ENCODE results near the gene COG5. TPM values are rescaled to one million over a fixed set of nuclear protein-coding genes. Genes with fewer than 3 reads are reported as not detected.

COG5 gene
- total and polyA plus RNA-seq, 11 donors, result 9.4 to 61.6 (median 42.1) TPM

DNA sequence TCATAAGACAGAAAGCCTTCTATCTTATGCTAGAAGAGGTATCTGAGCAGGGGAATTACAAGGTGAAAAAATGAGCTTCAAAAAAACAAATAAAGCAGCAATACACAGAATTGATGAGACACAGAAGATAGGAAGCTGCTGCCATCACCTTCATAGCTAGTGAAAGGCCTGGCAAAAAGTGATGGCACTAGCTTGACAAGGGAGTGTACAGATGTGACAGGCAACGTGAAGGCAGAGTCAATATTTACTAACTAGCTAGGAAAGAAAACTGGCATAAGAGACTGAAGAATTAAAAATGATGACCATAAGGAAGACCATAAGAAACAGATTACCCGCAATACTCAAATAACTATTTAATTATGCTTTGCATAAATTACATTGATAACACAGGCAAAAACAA lies 84.4 kb downstream of the COG5 start:
- ATAC-seq, result peak in 3 of 4 donors; percentile 52 to 66 (median 57)
- TF ChIP-seq POLR2A (IDR thresholded peaks at IDR 0.05), result no peak
- TF ChIP-seq, protein P1, sequence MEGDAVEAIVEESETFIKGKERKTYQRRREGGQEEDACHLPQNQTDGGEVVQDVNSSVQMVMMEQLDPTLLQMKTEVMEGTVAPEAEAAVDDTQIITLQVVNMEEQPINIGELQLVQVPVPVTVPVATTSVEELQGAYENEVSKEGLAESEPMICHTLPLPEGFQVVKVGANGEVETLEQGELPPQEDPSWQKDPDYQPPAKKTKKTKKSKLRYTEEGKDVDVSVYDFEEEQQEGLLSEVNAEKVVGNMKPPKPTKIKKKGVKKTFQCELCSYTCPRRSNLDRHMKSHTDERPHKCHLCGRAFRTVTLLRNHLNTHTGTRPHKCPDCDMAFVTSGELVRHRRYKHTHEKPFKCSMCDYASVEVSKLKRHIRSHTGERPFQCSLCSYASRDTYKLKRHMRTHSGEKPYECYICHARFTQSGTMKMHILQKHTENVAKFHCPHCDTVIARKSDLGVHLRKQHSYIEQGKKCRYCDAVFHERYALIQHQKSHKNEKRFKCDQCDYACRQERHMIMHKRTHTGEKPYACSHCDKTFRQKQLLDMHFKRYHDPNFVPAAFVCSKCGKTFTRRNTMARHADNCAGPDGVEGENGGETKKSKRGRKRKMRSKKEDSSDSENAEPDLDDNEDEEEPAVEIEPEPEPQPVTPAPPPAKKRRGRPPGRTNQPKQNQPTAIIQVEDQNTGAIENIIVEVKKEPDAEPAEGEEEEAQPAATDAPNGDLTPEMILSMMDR (IDR thresholded peaks at IDR 0.05), result no peak
- 58 to 68% (median 64%) methylated on average over 2 of the region's 2 CpGs for WGBS, 4 donors
- Histone ChIP-seq H3K36me3 (no peaks in the 10 kb centered on the region), H3K27ac (peak overlapping the region; percentile 49 to 84 (median 74)), H3K4me3 (peak overlapping the region in 8 of 12 donors; percentile 0 to 52 (median 43)), H3K4me1 (peaks cover 0 to 12% (median 0%) of the 10 kb centered on the region in 12 donors), H3K27me3 (no peaks in the 10 kb centered on the region), H3K9me3 (no peaks in the 10 kb centered on the region)
- no peak for DNase-seq
- intact Hi-C loops (cut with DNase I), result loop anchor here in 3 of 10 donors (5.0 to 10.0 kb wide), 4 partner anchors 83 to 195 kb away; partner anchors contain the start of genes BCAP29 (in 1 of the 3), COG5 (in 1 of the 3) and DUS4L (in 1 of the 3)

DNA sequence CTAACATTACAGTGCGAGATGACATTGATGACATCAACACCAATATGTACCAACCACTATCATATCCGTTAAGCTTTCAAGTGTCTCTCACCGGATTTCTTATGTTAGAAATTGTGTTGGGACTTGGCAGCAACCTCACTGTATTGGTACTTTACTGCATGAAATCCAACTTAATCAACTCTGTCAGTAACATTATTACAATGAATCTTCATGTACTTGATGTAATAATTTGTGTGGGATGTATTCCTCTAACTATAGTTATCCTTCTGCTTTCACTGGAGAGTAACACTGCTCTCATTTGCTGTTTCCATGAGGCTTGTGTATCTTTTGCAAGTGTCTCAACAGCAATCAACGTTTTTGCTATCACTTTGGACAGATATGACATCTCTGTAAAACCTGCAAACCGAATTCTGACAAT lies 89.6 kb downstream of the COG5 start:
- Histone ChIP-seq H3K9me3 (no peaks in the 10 kb centered on the region), H3K27me3 (no peaks in the 10 kb centered on the region), H3K4me1 (peaks cover 0 to 20% (median 0%) of the 10 kb centered on the region in 12 donors), H3K36me3 (no peaks in the 10 kb centered on the region), H3K27ac (peak overlapping the region; percentile 42 to 84 (median 74)), H3K4me3 (peak overlapping the region in 11 of 12 donors; percentile 13 to 56 (median 42))
- TF ChIP-seq POLR2A (IDR thresholded peaks at IDR 0.05), result no peak
- TF ChIP-seq, protein P1 (IDR thresholded peaks at IDR 0.05), result no peak
- DNase-seq, result no peak
- WGBS, 4 donors, result 47 to 55% (median 51%) methylated on average over 5 of the region's 5 CpGs
- intact Hi-C loops (cut with DNase I), result loop anchor here in 4 of 10 donors (5.0 to 10.0 kb wide), 5 partner anchors 88 to 272 kb away; partner anchors contain the start of genes COG5 (in 1 of the 4) and DUS4L (in 1 of the 4)
- peak; percentile 57 to 78 (median 62) for ATAC-seq

DNA sequence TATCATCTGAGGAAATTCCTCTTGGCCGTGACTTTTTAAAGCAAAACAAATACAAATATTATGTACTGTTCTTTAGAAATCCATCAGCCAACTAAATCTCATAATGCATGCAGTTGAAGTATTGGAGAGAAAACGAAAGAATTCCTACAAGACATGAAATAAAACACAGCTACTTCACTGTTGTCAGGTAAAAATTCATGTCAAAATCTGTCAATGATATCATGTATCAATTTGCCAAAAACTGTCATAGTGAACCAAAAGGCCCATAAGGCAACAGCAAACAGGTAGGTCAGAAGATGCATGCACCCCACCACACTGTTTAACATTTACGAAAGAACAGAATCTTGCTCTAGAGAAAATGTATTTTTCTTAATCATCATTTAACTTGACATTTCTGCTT lies 91.6 kb downstream of the COG5 start:
- H3K4me3 ChIP-seq, result peak overlapping the region in 10 of 12 donors; percentile 23 to 56 (median 44)
- no peak for ATAC-seq
- TF ChIP-seq, protein P1 (IDR thresholded peaks at IDR 0.05), result no peak
- no peak for TF ChIP-seq POLR2A (IDR thresholded peaks at IDR 0.05)
- H3K27ac ChIP-seq, result peak overlapping the region in 11 of 12 donors; percentile 29 to 84 (median 75)
- WGBS, 4 donors, result 29 to 42% (median 39%) methylated on average over 3 of the region's 3 CpGs
- H3K4me1 ChIP-seq, result peaks cover 0 to 22% (median 0%) of the 10 kb centered on the region in 12 donors
- H3K27me3 ChIP-seq, result no peaks in the 10 kb centered on the region
- H3K9me3 ChIP-seq, result no peaks in the 10 kb centered on the region
- intact Hi-C loops (cut with DNase I), result loop anchor here in 4 of 10 donors (5.0 to 10.0 kb wide), 5 partner anchors 90 to 270 kb away; partner anchors contain the start of genes COG5 (in 1 of the 4) and DUS4L (in 1 of the 4)
- no peak for DNase-seq
- no peaks in the 10 kb centered on the region for H3K36me3 ChIP-seq

DNA sequence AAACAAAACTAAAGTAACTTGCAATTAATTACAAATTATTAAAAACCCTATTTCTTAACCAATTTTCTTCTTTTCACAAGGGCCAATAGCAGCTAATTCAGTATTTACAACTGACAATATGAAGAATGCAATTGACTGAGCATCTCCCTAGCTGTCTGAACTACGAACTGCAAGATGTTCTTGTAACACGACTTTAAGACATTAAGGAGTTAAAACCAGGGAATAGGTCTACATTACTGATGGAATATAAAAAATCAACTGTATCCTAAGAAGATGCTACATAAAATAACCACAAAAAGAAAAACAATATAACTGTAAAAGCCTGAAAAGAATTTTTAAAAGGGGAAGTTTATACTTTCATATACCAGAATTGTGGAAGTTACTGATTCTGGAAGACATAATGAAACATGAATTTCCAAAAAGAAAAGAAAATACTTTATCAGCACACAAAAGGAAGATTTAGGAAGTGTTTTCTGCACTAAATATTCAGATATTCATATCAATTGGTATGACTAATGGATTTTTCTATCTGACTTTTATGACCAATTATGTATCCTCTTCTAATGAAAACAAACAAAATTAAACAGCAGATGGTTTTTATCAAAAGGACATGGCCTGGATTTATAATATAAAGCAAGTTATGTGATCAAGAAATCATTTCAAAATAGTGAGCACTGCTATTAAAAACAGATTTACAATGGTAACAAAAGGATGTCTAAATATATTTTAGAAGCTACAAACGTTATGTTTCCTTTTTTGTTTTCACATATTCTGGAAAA lies 92.2 kb downstream of the COG5 start:
- H3K4me1 ChIP-seq, result peaks cover 0 to 18% (median 0%) of the 10 kb centered on the region in 12 donors
- 27 to 32% (median 28%) methylated on average over 3 of the region's 3 CpGs for WGBS, 4 donors
- DNase-seq (no peak), ATAC-seq (peak; percentile 35 to 62 (median 48))
- H3K27ac ChIP-seq, result peak overlapping the region; percentile 12 to 84 (median 74)
- intact Hi-C loops (cut with DNase I), result loop anchor here in 5 of 10 donors (2.0 to 10.0 kb wide), 6 partner anchors 91 to 269 kb away; partner anchors contain the start of genes COG5 (in 1 of the 5) and DUS4L (in 1 of the 5)
- H3K27me3 ChIP-seq, result no peaks in the 10 kb centered on the region
- no peaks in the 10 kb centered on the region for H3K9me3 ChIP-seq
- H3K36me3 ChIP-seq, result no peaks in the 10 kb centered on the region
- peak overlapping the region in 11 of 12 donors; percentile 6 to 56 (median 42) for H3K4me3 ChIP-seq
- TF ChIP-seq, protein P1 (IDR thresholded peaks at IDR 0.05), result peak in 7 of 12 donors; percentile 9 to 44 (median 34)
- no peak for TF ChIP-seq POLR2A (IDR thresholded peaks at IDR 0.05)

Measured in heart left ventricle (tissue), 16 donors.